A549 (cell line): ENCODE measurements around the gene PCDH15.

Source experiments
- CBX8 ChIP-seq: fragments of 200-600 bp; sonication (generic); IDR thresholded peaks from 2 replicates; pipeline ENCODE4 v1.6.1; 2016
- CTCF ChIP-seq: fragments of >200 bp; sonication (Bioruptor Twin); formaldehyde crosslinking; IDR thresholded peaks from 3 replicates; pipeline ENCODE4 v1.5.1; 2016
- HES2 ChIP-seq: fragments of >200 bp; sonication (Bioruptor Twin); formaldehyde crosslinking; IDR thresholded peaks from 2 replicates; pipeline ENCODE4 v1.6.1; 2016
- MAX ChIP-seq: IDR thresholded peaks from 2 replicates; pipeline ENCODE4 v1.6.1; 2012
- POLR2A ChIP-seq: IDR thresholded peaks from 2 replicates; pipeline ENCODE4 v1.6.1; 2012; ENCODE audit warnings: mild to moderate bottlenecking, low read length
- POLR2AphosphoS2 ChIP-seq: conservative IDR thresholded peaks from 2 replicates; pipeline ENCODE4 v1.6.1; 2012; ENCODE audit warnings: low read length, improper control_type of control experiment, inconsistent platforms
- RFX5 ChIP-seq: fragments of 450-650 bp; IDR thresholded peaks from 2 replicates; pipeline ENCODE4 v1.7.1; 2014; ENCODE audit warnings: antibody characterized with exemption, mild to moderate bottlenecking, moderate library complexity
- TP53 ChIP-seq: fragments of 250-450 bp; sonication (Bioruptor Pico); IDR thresholded peaks from 2 replicates; pipeline ENCODE4 v1.5.0; 2021; ENCODE audit warnings: mild to moderate bottlenecking, moderate library complexity
- TF ChIP-seq, protein P1 (sequence below): fragments of 200-600 bp; sonication (generic); IDR thresholded peaks from 2 replicates; pipeline ENCODE4 v1.6.1; 2016; ENCODE audit warnings: antibody characterized with exemption, mild to moderate bottlenecking, moderate library complexity

GRCh38 chr10:54796881-54797280 is 4.2 kb downstream of the PCDH15 start:
- TF ChIP-seq POLR2AphosphoS2, result no peak
- TF ChIP-seq, protein P1, sequence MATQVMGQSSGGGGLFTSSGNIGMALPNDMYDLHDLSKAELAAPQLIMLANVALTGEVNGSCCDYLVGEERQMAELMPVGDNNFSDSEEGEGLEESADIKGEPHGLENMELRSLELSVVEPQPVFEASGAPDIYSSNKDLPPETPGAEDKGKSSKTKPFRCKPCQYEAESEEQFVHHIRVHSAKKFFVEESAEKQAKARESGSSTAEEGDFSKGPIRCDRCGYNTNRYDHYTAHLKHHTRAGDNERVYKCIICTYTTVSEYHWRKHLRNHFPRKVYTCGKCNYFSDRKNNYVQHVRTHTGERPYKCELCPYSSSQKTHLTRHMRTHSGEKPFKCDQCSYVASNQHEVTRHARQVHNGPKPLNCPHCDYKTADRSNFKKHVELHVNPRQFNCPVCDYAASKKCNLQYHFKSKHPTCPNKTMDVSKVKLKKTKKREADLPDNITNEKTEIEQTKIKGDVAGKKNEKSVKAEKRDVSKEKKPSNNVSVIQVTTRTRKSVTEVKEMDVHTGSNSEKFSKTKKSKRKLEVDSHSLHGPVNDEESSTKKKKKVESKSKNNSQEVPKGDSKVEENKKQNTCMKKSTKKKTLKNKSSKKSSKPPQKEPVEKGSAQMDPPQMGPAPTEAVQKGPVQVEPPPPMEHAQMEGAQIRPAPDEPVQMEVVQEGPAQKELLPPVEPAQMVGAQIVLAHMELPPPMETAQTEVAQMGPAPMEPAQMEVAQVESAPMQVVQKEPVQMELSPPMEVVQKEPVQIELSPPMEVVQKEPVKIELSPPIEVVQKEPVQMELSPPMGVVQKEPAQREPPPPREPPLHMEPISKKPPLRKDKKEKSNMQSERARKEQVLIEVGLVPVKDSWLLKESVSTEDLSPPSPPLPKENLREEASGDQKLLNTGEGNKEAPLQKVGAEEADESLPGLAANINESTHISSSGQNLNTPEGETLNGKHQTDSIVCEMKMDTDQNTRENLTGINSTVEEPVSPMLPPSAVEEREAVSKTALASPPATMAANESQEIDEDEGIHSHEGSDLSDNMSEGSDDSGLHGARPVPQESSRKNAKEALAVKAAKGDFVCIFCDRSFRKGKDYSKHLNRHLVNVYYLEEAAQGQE, result no peak
- TF ChIP-seq HES2, result no peak
- no peak for TF ChIP-seq CTCF
- TF ChIP-seq POLR2A, result no peak
- no peak for TF ChIP-seq MAX
- no peak for TF ChIP-seq RFX5
- TF ChIP-seq TP53, result no peak
- no peak for TF ChIP-seq CBX8
